HCEC 1CT (cell line): ENCODE measurements around the gene TMEM178B.
"Not testable (repeated sequence)": the region's sequence is repeated elsewhere in the genome, so short reads cannot be mapped to it uniquely, and the experiment has no call there.

ENCODE experiments used
- DNase-seq: peaks from one replicate; pipeline ENCODE4 v3.0.0-alpha.2; 2017

The TMEM178B gene

DNA sequence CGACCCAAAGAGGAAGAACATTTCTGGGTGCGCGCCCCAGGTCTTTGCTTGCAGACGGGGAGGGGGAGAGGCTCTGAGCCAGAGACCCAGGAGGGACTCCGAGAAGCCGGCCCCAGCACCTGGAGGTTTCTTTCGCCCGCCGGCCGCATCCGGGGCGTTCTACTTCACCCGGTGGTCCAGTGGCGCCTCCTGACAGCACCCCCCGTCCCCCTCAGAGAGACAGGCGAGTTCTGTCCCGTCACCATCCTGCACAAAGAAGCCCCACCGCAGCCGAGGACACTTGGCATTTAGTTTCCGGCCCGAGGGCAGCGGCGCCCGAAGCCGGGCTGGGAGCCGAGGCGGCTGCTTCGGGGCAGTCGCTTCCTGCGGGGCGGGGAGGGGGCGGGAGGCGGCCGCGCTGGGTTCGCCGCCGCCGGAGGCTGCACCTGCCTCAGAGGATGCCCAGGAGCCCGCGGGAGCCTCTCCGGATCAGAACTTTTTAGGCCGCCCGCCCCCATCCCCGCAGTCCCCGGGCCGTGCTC is at the start of gene TMEM178B:
Gene TMEM178B (plus strand): TSS at position 424 of the 521 bp plus-strand sequence.
- no peak for DNase-seq

DNA sequence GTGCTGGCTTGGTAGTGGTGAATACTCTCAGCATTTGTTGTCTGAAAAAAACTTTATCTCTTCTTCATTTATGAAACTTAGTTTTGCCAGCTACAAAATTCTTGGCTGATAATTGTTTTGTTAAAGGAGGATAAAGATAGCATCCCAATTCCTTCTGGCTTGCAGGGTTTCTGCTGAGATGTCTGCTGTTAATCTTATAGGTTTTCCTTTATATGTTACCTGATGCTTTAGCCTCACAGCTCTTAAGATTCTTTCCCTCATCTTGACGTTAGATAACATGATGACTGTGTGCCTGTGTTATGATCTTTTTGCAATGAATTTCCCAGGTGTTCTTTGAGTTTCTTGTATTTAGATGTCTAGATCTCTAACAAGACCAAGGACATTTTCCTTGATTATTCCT is 49.2 kb upstream of the TMEM178B start:
- no peak for DNase-seq

DNA sequence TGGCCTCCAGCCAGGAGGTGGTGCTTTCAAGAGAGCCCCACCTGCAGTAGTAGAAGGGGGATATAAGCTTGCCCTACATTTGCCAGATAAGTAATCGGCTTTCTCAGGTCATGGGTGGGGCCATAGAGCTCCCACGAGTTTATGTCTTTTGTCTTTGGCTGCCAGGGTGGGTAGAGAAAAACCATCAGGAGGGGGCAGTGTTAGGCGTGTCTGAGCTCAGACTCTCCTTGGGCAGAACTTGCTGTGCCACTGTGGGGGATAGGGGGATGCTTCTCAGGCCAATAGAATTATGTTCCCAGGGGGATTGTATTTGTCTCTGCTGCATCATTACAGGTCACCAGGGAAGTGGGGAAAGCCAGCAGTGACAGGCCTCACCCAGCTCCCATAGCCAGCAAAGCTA is 46.8 kb upstream of the TMEM178B start:
- no peak for DNase-seq

DNA sequence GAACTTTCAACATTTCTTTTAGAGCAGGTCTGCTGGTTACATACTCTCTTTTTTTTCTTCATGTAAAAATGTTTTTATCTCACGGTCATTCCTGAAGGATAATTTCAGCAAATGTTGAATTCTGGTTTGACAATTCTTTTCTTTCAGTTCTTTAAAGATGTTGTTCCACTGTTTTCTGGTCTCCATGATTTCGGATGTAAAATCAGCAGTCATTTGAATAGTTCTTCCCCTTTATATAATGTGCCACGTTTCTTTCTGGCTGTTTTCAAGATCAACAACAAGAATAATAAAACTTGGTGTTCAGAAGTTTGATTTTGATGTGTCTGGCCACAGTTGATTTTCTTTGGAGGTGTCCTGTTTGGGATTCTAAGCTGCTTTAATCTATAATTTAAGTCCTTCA is 45.1 kb upstream of the TMEM178B start:
- no peak for DNase-seq

DNA sequence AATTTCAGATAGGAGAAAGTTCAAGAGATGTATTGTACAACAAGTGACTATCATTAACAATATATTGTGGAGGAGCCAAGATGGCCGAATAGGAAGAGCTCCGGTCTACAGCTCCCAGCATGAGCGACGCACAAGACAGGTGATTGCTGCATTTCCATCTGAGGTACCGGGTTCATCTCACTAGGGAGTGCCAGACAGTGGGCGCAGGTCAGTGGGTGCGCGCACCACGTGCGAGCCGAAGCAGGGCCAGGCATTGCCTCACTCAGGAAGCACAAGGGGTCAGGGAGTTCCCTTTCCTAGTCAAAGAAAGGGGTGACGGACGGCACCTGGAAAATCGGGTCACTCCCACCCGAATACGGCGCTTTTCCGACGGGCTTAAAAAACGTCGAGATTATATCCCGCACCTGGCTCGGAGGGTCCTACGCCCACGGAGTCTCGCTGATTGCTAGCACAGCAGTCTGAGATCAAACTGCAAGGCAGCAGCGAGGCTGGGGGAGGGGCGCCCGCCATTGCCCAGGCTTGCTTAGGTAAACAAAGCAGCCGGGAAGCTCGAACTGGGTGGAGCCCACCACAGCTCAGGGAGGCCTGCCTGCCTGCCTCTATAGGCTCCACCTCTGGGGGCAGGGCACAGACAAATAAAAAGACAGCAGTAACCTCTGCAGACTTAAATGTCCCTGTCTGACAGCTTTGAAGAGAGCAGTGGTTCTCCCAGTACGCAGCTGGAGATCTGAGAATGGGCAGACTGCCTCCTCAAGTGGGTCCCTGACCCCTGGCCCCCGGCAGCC is 41.1 kb upstream of the TMEM178B start:
- DNase-seq, result not testable (repeated sequence)

DNA sequence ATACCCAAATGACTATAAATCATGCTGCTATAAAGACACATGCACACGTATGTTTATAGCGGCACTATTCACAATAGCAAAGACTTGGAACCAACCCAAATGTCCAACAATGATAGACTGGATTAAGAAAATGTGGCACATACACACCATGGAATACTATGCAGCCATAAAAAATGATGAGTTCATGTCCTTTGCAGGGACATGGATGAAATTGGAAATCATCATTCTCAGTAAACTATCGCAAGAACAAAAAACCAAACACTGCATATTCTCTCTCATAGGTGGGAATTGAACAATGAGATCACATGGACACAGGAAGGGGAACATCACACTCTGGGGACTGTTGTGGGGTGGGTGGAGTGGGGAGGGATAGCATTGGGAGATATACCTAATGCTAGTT is 35.8 kb upstream of the TMEM178B start:
- not testable (repeated sequence) for DNase-seq

DNA sequence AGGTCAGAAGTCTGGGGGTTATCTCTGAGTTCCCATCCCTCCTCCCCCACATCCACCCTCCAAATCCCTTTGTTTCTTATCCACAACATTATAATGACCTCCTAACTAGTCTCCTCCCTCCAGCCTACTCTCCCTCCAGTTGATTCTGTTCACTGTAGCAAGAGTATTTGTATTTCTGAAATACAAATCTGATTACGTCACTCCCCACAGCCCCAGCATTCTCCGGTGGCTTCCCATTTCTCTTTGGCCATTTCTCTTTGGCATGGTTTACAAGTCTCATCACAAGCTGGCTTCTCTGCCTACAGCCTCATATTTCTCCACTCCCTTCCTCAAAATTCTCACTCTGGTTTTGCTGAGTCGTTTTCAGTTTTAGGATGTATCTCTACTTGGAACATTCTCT is 34.5 kb upstream of the TMEM178B start:
- DNase-seq, result peak; percentile 40

DNA sequence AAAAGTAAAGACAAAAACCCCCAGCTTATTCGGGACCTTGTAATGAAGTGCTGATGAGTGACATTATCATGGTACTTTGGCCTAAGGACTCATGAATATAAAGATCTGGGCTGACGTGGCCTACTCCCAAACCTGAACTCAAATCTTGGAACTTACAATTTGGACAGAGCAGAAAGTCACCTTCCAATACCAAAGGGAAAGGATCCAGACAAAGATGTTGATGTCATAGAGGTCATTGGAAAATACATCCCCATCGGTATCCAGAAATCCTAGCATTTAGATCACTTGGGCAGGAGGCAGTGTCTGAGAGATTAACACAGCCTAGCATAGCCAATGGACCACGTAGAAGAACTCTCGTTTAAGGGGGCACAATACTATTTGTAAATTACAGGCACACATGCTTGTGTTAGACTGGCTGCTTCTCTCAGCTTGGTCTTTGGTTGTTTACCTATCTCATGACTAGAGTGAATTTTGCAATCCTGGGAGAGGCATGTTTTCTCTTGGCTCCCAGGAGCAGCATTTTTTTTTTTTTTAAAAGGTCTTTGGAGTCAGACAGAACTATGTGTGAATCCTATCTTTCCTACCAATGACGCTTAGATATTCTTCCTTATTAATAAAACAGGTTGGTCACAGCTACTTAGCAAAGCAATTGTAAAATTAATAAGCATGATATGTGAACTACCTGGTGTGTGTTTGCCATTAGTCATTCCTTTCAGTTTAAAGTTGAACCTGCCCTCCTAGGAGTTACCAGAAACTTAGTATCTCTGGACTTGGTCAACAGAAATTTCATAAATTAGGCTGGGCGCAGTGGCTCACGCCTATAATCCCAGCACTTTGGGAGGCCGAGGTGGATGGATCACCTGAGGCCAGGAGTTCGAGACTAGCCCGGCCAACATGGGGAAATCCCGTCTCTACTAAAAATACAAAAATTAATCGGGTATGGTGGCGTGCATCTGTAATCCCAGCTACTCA is 31.4 kb upstream of the TMEM178B start:
- DNase-seq, result peak; percentile 48

DNA sequence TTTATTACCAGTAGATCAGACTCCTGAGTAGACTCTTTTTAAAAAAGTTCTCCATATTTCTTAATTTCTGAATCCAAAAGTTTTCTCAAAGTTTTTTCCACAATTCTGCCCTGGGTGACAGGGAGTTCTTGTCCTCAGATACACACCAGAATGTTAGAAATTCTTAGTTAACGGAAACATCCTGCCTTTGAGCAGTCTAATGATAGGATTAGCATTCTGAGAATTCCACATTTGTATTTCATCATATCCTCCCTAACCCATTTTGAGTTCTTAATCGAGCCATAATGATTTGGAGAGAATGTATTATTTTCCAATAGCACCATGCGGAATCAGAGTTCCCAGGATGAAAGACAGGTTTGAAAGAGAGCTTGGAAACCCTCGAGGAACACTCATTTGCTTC is 30.2 kb upstream of the TMEM178B start:
- DNase-seq, result peak; percentile 18

DNA sequence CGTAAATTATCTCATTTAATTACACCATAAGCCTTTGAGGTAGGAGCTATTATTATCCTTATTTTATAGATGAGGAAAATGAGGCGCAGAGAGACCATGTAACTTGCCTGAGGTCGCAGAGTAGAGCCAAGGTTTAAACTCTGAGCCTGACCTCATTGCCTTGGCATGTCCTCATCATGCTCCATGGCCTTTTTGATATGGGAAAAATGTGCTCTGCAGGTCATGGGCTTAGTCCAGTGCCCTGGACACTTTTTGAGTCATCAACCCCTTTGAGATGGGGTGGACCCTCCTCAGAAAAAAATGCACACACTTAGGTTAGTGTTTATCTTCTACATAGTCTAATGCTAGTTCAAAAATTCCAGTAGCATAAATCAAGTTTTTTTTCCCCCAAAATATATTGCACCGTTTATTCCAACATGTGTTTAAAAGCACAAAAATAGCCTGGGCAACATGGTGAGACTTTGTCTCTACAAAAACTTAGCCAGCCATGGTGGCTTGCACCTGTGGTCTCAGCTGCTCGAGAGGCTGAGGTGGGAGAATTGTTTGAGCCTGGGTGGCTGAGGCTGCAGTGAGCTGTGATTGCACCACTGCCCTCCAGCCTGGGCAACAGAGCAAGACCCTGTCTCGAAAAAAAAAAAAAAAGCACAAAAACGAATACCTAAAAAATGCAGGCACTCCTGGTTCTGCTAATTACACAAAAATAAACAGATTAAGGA is 28.6 kb upstream of the TMEM178B start:
- DNase-seq, result peak; percentile 69

DNA sequence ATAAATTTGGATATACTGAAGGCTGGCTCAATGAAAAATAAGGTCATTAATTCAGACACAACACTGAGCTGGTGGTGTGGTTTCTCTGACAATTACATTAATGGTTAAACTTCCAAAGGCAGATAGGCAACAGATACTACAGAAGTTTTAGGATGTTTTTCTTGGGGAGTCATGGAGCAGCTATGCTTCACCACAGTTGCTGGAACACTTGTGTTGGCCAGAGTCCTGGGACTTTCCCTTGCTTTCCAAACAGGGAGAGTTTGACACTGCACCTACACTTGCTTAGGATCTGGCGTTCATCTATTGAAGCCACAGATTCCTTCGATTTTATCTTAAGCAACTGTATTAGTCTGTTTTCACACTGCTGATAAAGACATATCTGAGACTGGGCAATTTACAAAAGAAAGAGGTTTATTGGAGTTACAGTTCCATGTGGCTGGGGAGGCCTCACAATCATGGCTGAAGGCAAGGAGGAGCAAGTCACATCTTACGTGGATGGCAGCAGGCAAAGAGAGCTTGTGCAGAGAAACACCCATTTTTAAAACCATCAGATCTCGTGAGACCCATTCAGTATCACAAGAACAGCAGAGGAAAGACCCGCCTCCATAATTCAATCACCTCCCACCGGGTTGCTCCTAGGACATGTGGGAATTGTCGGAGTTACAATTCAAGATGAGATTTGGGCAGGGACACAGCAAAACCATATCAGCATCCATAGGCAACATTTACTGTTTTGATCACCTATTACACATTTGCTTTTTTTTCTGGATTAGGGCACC is 27.8 kb upstream of the TMEM178B start:
- DNase-seq, result peak; percentile 73

DNA sequence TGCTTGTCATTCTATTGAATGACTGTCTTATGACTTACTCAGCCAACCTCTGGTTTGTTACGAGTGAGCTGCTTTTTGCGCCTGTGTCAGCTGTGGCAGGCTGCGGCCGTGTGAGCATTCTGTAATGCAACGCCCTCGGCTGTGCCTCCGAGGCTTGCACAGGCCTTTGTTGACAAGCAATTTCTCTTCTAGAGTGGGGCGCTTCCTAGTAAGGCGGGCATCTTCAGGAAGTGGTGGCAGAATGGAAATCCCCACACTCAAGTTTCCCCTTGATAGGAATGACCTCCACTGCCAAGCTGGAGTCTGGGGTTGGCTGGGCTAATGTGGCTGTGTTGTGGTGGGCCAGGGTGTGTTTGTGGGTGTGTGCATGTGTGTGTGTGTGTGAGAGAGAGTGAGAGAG is 20.2 kb upstream of the TMEM178B start:
- no peak for DNase-seq

DNA sequence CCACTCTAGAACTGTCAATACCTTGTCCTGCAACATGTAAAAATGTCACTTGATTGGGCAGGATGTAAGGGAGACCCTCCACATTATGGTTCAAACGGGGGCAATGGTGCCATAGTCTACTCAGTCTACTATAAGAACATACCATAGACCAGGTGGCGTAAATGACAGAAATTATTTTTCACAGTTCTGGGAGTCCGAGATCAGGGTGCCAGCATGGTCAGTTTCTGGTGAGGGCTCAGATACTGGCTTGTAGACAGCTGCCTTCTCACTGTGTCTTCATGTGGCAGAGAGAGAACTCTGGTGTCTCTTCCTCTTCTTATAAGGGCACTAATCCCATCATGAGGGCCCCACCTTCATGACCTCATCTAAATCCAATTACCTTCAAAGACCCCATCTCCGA is 18.7 kb upstream of the TMEM178B start:
- no peak for DNase-seq

DNA sequence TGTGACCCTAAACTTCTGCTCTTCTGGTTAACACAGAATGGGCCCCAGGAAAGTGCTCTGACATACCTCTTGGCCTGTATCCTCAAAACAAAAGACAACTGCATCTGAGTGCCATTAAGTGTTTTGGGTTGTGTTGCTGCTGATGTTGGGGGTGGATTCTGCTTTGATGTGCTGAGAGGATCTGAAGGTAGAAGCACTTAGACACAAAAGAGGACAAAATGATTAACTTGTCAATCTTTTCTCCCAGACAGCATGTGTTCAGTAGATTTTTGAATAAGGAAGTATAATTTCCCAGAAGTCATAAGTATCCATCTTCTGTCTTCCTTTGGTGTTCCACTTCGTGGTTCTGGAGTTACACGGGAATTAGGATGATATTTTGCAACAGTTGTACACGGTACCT is 16.1 kb upstream of the TMEM178B start:
- DNase-seq, result no peak

DNA sequence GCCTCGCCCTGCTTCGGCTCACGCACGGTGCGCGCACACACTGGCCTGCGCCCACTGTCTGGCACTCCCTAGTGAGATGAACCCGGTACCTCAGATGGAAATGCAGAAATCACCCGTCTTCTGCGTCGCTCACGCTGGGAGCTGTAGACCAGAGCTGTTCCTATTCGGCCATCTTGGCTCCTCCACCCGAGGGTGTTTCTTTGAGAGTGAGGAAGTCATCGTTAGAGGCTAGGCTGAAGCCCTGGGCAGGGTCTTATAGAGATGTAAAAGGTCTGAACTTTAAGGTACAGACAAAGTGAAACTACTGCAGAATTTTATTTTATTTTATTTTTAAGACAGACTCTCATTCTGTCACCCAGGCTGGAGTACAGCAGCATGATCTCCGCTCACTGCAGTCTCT is 6.0 kb upstream of the TMEM178B start:
- not testable (repeated sequence) for DNase-seq

DNA sequence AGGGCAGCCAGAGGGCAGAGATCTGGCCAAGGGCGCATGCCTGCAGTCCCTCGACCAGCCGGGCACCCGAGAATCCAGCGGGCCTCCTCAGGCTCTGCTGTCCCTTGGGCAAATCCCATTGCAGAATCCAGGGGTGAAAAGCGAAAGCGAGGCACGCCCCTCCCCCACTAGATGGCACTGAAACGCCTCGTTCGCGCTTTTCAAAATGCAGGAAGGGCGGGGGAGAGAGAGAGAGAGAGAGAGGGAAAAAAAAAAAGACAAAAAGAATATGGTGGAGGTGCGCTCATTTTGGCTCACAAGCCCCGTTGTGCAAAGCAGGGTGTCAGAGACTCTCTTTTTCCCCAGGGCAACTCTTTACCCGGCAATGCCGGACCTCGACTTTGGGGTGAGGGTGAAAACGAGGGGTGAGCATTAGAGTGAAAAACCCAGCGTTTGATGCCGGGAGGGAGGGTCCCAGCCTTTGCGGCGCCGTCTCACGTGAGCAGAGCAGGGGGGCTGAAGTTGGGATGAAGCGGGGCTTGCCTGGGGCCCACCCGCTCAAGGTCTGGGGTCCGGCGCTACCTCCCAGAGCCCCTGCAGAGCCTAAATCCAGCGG is 2.5 kb upstream of the TMEM178B start:
- peak; percentile 31 for DNase-seq

DNA sequence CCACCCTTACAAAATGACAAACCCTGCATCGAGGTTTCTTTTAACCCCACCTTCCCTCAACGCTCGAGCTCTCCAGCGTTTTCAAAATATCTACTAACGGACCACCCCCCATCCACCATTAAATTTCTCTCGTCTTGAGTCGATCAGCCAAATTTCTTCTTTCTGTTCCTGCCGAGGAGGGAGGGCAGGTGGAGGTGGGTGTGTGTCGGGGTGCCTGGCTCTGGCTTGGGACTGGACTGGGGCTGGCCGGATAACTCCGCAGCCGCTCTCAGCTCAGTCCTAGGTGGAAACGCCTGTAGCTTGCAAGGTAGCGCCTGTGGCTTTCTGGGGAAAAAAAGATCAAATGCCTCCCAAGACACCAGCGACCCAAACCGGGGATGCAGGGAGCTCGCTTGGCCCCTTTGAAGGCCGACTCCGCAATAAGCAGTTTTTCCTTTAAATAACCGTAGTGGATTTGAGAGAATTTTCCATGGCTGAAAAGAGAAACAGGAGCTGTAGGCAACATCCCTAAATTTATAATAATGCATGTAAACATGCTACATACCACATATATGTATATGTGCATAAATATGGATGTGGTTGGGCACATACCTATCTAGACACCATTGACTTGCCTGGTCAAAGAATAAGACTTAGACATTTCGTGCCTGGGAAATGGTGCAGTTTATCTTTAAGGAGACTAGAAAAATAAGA is 1.9 kb upstream of the TMEM178B start:
- no peak for DNase-seq

DNA sequence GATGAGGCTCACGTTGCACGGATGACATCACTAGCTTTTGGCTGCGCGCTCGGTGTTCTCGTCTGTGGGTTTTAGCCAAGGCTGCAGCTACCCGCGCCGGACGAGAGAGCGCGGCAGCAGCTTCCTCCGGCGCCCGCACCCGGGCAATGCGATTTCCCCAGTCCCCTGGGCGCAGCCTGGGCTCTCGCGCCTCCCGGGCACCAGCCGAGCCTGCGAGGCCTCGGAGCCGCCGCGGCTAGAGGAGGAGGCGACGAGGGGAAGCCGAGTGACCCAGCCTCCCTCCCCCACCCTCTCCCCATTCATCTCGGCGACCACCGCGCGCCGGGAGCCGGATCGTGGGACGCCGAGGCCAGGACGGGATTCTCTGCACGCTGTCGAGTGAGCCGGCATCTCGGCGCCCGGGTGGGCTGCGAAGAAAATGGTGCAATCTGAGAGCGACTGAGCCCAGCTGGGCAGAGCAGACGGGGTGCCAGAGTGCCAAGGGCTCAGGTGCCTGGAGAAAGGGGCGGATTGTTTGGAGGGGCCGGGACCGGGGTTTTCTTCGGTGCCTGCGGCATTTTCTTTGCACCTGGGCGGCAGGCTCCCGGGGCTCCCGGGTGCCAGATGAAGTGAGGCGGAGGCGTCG is 1.2 kb upstream of the TMEM178B start:
- peak; percentile 80 for DNase-seq

DNA sequence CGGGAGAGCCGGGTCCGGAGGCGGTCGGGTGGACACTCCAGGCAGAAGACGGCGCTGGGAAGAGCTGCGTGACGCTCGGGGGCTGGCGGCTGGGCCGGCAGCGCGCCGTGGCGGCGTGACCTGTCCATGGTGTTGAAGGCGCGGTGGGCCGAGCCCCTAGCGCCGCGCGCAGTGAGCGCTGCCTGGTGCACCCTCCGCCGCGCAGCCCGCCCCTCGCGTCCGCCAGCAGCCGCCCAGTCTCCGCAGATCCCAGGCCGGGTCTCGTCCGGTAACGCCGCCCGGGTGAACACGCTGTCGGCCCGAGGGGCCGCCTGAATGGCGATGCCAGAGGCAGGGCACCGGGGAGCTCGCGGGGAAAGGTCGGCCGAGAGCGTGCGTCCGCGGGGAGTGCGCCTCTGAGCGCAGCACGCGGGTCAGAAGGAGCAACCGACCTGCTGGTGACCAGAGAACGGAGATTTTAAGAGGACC is 657 bp upstream of the TMEM178B start:
- peak; percentile 14 for DNase-seq
